COLO829 (cell line): Measurements from ENCODE around the gene KLB.
"Not testable (repeated sequence)": the region's sequence is repeated elsewhere in the genome, so short reads cannot be mapped to it uniquely, and the experiment has no call there.

Source experiments
- DNase-seq: peaks from one replicate; pipeline ENCODE4 v3.0.0; 2012; ENCODE audit warnings: low spot score

Gene KLB

GRCh38 chr4:39426728-39427127 is 20.0 kb downstream of the KLB start:
- DNase-seq, result no peak

DNA sequence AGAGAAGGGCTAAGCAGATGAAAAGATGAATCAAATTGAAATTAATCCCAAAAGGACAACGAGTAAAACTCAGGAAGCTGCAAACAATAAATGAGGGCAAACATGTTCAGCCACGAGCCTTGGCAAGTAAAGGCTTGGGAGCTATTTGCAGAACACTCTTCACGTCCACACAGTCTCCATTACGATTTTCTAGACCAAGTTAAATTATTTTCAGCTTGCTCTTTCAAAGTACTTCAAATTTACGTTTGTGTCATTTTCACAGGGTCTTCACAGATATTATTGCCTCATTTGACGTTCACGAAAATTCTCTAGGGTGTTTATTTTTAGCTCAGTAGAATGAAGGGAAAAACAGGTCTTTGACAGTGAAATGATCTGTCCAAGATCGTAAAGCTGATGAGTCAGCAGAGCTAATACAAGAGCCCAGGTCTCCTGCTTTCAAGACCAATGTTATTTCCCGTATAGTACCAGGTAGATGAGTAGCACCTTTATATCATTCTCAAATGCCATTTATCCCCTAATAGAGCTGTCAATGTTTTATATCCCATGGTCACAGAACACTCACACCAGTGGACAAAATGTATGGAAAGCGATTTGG is 20.9 kb downstream of the KLB start:
- no peak for DNase-seq

GRCh38 chr4:39429476-39430334 is 23.0 kb downstream of the KLB start:
- no peak for DNase-seq

DNA sequence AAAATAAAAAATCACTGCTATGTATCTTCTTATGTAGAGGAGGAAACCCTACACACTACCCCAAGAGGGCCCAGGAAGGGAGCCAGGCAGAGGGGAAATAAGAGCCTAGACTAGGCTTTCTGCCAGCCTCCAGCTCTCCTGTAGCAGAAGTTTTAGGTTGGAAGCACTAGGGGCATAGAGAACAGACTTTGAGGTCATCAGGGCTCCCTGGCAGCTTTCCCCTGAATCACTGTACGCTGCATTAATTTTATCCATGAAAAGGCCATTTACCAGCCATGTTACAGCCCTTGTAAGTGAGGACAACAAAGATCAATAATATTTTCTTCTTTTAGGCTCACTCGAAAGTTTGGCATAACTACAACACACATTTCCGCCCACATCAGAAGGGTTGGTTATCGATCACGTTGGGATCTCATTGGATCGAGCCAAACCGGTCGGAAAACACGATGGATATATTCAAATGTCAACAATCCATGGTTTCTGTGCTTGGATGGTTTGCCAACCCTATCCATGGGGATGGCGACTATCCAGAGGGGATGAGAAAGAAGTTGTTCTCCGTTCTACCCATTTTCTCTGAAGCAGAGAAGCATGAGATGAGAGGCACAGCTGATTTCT is 27.3 kb downstream of the KLB start:
- no peak for DNase-seq

- DNase-seq, result no peak
These were observed 29.2 kb downstream of the KLB start for GRCh38 chr4:39435659-39436563.

DNA sequence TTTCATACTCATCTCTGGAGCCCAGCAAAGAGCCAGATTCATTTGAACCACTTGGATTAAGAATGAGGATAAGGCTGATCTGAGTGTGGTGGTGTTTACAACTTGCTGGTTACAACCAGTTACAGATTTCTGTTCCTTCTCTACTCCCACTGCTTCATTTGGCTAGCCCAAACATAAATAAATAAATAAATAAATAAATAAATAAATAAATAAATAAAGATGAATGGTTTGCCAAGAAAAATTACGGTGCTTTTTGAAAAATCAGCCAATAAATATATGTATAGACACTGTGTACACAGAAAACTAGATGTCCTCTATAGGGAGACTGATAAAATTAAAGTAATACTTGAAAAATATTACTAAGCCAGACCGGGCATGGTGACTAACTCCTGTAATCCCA is 34.9 kb downstream of the KLB start:
- DNase-seq, result no peak

- no peak for DNase-seq
These were observed 36.3 kb downstream of the KLB start for GRCh38 chr4:39442998-39443397.

DNA sequence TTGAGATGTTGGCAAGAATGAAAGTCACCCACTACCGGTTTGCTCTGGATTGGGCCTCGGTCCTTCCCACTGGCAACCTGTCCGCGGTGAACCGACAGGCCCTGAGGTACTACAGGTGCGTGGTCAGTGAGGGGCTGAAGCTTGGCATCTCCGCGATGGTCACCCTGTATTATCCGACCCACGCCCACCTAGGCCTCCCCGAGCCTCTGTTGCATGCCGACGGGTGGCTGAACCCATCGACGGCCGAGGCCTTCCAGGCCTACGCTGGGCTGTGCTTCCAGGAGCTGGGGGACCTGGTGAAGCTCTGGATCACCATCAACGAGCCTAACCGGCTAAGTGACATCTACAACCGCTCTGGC is 39.7 kb downstream of the KLB start:
- no peak for DNase-seq

DNA sequence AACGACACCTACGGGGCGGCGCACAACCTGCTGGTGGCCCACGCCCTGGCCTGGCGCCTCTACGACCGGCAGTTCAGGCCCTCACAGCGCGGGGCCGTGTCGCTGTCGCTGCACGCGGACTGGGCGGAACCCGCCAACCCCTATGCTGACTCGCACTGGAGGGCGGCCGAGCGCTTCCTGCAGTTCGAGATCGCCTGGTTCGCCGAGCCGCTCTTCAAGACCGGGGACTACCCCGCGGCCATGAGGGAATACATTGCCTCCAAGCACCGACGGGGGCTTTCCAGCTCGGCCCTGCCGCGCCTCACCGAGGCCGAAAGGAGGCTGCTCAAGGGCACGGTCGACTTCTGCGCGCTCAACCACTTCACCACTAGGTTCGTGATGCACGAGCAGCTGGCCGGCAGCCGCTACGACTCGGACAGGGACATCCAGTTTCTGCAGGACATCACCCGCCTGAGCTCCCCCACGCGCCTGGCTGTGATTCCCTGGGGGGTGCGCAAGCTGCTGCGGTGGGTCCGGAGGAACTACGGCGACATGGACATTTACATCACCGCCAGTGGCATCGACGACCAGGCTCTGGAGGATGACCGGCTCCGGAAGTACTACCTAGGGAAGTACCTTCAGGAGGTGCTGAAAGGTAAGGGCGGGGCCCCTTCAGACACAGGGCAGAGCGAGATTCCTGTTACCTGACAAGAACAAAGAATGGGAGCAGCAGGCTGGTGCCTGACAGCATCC is 40.3 kb downstream of the KLB start:
- no peak for DNase-seq

DNA sequence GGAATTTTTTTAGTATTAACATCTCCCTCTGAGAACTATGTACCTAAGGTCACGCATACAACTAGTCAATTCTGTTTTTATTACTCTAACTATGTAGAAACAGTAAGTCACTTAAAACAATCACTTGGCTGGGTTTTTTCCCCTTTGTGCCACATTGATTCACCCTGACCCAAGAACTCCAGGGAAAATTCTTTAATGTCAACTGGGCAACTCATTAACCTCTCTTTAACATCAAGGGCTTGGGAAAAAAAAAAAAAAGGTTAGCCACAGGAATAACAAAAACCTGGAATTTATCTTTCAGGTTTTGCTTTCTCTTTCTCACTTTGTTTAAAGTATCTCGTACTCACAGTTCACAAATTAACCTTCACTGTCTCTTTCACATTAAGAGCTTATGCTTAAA is 43.9 kb downstream of the KLB start:
- no peak for DNase-seq

DNA sequence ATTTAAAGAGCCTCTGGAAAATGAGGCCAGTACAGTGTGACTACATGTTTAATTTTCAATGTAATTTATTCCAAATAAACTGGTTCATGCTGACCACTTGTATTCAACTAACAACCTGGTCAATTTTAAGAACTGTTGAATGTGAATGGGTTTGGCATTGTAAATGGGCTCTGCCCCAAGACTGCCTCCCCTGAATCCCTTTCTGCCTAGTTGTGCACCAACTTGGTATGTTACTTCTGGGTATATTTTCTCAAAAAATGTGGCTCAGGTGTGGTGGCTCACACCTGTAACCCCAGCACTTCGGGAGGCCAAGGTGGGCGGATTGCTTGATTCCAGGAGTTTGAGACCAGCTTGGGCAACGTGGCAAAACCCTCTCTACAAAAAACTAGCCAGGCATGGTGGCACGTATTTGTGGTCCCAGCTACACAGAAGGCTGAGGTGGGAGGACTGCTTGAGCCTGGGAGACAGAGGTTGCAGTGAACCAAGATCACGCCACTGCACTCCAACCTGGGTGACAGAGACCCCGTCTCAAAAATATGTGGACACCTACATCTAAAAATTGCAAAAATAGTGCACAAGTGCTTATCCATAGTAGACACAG is 44.8 kb downstream of the KLB start:
- no peak for DNase-seq

GRCh38 chr4:39452153-39452859 is 45.6 kb downstream of the KLB start:
- no peak for DNase-seq

DNA sequence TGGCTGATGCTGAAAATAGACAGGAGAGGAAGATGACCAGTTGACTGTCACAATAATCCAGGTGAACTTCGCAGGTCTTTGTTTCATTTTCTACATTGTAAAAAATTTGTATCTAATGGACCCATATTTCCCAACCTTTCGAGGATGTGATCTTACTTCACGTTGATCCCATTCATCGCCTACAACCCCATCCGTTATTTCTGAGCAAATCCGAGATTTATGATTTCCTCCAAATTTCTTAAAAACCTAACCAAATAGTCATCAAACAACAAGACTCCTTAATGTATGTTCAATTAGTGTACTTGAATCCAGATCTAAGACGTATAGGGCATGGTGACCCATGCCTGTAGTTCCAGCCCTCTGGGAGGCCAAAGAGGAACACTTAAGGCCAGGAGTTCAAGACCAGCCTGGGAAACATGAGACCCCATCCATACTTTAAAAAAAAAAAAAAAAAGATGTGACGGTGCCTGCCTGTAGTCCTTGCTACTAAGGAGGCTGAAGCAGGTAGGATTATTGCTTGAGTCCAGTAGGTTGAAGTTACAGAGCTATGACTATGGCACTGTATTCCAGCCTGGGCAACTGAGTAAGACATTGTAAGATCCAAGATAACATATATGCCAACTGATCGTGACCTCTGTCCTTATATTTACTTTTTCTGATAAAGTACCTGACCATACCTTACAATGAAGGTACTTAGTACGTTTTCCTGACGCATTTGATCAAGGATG is 46.3 kb downstream of the KLB start:
- no peak for DNase-seq

DNA sequence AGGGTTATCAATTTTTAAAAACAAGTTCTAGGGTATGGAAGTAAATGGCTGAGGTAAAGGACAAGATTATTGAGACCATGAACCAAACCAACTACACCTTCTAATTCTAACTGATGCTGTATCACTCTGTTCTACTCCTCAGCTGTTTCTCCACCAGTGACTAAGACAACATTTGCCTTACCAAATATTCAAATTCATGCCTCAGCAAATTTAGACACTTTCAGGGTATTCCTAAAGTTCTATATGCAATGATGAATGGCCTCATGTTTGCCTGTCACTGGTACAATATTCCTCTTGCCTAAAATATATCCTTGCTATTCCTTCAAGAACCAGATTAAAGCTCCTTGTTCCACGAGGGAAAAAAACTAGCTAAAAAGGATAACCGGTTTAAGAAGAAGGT is 47.0 kb downstream of the KLB start:
- DNase-seq, result no peak

DNA sequence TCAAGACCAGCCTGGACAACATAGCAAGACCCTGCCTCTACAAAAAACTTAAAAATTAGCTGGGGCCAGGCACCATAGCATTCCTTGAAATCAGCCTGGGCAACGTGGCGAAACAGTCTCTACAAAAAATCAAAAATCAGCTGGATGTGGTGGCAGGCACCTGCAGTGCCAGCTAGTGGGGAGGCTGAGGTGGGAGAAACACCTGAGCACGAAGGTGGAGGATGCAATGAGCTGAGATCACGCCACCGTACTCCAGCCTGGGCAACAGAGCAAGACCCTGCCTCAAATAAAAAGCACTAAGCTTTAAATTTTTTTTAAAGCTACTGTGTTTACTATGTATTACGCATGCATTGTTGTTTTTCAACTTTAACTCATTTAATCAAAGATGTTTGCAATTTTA is 48.8 kb downstream of the KLB start:
- DNase-seq, result no peak

DNA sequence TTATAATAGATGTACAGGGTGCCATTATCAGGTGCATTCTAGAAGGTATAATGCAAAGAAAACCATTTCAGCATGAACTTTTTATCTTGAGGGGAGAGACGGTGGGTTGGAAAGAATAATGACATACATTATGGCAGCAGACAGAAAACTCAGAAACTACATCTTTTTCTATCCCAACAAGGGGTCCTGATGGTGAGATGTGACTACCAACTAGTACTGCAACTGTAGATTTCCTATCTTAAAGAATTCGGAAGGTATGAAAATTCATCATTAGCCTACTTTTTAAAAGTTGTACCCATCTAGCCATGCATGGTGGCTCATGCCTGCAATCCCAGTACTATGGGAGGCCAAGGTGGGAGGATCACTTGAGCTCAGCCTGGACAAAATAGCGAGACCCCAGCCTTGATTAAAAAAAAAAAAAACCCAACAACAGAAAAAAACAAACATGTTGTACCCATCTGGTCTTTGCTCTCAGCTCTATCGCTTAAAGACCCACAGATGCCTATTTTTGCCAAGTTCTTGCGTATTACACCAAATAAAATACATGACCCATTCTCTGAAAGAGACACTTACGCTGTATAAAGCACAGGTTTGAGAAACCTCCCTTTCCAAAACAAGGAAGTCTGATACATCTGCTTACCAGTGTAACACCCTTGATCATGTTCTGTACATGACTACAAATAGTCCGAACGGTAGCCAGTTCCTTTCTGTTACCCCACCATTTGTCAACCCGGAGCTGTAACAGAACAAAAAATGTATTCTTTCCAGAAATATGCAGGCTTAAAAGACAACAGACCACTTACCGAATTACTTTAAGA is 50.4 kb downstream of the KLB start:
- DNase-seq, result no peak

GRCh38 chr4:39458161-39458504 is 51.4 kb downstream of the KLB start:
- DNase-seq, result not testable (repeated sequence)

DNA sequence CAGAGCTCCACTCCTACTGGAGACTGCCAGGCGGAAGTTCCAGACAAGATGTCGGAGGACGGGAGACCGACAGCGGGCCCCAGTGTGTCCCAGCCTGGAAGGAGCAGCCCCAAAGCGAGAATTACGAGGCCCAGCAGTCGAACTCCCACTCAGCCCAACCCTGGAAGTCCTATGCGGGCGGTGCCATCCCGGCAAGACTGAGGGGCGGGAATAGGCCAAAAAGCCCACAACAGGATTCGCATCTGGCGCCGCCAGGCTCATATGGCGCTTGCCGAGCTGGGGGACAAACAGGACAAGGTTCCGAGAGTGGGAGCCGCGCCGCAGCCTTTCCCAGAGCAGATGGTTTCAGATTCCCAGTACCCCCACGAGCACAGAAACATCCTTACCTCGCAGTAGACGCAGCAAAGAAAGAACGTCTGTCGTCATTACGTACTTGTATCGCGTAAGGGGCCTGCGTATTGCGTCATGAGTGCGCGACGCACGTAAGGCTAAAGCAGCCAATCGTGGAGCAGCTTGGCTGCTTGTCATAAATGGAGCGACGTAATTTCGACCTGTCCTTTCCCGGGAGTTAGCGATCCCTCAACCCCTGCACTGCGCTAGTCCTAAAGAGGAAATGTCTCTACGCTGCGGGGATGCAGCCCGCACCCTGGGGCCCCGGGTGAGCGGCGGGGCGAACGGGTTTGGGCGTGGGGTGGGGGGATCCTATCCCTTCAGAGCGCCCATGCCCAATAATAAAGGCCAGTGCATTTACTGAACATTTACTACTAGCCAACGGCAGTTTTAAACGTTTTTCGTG is 52.0 kb downstream of the KLB start, which contains the start of the genes LIAS and RPL9:
Gene LIAS, plus strand, starts transcription at position 552 of the 796 bp plus-strand sequence. Its CDS starts 62 bp downstream, at position 614.
Gene RPL9, minus strand, starts transcription at position 418 of the 796 bp plus-strand sequence. CDS start 483 bp downstream, outside the sequence.
- DNase-seq, result peak; percentile 98
